HG03571 (cell line): Measurements from ENCODE around the gene RAD51B.

ENCODE experiments used
- ATAC-seq: cut with Tn5 transposase; IDR thresholded peaks from one replicate; pipeline ENCODE4 v1.9.1; 2021; ENCODE audit not compliant: unreplicated experiment

The RAD51B gene

DNA sequence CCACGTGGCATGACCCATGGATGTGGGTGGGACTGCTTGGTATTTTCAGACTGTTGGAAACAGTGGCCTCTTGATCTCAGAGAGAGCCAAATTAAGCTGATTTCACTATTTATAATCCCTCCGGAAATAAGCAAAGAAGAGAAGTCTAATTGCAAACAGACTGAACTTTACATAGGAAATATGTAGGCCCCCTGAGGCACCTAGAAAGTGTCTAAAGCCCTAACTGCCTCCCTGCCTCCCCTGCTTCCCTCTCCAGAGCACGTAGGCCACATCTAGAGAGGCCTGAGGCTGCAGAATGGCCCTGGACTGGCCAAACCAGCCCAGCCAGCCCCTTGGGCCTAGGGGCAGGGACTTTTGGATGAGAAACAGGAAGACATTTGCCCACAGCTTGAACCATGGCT, 849.5 kb downstream of the RAD51B start:
- ATAC-seq = no peak

DNA sequence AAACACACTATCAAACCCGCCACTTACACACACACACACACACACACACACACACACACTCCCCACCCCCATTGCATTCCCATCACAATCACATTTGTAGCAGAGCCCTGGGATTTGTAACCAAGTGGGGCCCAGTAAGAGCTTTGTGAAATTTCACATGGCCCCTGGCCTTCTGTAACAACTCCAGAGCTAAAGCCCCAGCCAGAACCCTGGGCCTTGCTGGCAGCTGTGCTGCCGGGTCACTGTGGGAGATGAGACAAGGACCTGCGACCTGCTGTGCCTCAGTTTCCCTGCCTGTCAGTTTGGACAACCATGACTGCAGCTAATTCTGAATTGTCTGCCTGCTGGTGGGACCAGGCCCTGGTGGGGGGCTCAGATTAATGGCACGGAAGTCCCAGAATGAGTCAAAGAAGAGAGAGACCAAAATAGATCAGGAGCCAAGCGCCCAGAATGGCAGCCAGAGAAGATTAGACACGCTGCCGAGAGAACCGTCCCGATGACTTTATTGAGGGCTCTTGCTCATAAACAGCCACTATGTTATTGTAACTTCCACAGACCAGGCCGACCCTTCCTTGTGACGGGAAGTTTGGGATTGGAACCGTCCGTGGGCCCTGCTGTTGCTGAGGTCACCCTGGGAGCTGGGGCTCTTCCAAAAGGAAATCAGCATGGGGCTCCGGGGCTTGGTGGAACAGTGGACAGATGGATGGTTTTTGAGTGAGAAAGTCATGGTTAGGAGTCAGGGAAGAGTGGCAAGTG, 850.2 kb downstream of the RAD51B start:
- ATAC-seq = no peak

DNA sequence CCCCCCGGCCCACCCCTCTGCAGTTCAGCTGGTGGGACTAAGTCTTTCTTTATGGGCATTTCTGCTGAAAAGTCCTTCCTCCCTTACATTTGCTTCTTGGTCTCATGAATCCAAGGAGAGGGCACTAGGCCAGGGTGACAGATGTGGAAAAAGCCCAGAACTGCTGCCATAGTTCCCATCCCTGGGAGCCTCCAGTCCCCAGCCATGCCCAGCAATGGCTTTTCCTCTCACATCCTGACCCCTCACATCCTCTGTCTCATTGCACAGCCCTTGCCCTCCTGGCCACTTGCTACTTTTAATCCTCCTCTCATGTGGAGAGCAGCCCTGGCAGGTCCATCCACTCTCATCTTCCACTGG, 850.8 kb downstream of the RAD51B start:
- ATAC-seq = no peak

DNA sequence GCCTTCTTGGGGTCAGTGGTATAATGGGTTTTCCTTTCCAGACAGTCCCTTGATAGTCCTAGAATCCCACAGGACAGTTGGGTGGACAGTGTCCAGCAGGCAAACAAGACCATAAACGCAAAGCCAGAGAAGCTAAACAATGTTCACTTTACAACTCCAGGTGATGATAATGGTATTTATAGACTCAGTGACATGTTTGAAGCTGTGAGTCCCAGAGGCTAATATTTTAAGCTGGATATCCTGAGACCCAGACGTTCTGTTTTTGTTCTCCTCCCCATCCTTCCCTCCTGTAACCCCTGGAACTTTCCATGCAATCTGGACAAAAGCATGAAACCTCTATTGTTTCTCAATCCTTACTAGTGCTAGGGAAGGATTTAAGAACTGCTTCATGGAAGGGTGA, 852.3 kb downstream of the RAD51B start:
- no peak for ATAC-seq

DNA sequence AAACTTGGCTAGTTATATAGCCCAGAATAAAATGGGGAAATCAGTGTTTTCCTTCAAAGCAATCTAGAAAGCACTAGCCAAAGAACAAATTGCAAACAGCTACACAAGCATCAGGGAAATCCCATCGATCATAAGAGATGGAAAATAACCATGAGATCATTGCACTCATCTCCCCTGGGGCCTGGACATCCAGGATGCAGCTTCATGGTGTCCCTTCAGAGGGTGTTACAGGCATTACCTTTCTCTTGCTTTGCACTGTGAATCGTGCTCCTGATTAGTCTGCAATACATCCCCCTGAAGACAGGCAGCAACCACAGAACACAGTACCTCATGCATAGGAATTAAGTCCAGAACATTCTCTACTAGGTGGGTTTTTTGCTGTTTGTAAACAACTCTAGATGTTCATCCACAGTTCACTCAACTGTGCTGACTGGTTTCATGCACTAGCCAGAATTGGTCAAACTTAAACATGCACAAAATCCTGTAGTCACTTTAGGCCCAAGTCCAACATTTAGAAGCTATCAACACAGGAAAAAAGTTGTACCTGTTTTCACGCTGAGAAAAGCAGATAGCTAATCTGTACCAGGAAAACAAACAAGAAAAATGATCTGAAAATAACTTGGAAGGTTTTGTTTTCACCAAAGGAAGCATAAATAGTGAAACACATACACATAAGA, 853.2 kb downstream of the RAD51B start:
- no peak for ATAC-seq

DNA sequence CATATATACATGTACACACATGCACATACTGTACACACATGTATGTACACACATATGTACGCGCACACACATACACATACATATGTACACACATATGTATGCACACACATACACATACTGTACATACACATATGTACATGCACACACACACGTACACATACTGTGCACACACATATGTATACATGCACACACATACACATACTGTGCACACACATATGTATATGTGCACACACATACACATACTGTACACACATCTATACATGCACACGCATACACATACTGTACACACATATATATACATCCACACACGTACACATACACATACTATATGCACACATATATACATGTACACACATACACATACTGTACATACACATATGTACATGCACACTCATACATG, 853.9 kb downstream of the RAD51B start:
- ATAC-seq = no peak

DNA sequence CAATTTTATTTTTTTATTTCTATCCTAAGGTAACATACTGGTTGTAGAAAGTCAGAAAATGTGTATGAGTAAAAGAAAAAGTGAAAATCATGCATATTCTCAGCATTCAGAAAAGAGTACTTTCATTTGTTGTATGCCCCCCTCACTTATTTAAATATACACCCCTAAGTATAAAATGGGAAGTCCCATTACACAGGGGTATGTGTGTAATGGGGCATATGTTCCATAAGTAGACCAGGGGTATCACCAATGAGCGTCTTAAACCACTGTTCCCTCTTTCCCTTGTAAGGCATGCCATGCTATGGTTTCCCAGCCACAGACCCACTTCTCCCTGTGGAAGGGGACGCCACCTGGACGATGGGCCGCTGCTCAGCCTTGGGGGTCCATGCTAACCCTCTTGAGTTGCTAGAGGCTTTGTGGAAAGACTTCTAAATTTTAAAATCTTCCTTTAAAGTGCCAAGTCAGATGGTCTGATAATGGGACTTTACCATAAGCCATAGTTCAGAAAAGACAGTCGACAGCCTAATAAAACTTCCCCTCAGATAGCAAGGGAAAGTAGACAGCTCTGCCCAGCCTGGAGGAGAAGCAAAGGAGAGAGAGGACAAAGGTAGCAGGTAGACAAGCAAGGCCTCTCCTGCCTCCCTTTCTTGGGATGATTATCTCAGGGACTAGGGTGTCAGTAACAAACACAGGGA, 855.1 kb downstream of the RAD51B start:
- ATAC-seq = no peak

DNA sequence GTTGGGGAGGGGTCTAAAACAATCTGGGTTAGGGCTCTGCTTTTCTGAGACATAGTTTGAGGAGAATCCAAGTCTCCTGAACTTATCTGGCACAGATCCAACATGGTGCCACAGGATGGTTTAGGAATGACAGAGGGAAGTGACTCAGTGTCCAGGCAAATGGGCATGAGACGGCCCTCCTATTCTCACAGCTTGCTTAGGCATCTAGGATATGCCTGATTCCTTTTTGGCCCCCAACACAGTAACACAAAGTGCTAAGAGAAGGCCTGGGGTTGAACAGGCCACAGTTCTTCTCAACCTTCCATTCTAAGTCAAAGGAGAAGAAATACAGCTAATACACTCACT, 855.6 kb downstream of the RAD51B start:
- ATAC-seq = no peak

DNA sequence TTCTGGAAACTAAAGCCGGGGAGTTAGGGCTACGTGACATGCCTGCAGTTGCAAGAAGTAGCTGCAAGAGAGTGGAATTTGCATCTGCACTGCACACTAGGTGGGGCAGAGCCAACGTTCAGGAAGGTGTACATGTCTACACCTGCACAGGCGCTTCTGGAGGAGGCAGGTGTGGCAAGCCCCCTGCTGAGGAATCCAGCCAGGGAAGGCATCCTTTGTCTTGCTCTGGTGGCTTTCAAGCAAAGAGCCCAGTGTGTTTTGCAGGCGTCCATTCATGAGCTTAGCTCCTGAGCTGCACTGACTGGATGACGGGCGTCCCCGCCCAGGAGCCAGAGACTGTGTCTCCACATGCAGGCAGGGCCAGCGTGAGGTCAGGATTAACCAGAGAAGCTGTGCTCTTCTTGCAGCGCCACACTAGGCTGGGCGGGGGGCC, 856.9 kb downstream of the RAD51B start:
- ATAC-seq = no peak

DNA sequence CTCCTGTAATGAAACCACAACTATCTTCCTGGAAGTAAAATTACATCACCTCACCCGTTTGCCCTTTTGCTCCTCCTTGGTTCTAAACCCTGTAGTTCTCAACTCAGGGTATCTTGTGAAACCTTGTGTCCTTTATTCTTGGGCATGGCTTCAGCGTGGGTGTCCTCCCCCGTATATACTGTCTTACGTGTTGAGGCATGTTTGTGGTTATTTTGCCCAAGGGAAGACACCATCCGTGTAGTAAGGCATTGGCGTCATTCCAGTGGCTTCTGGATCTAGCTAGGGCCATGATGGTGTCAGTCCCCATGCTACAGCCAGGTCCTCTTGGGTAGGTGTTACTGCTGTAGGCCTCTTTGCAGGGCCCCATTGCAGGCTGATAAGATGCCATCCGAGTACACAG, 857.9 kb downstream of the RAD51B start:
- no peak for ATAC-seq

DNA sequence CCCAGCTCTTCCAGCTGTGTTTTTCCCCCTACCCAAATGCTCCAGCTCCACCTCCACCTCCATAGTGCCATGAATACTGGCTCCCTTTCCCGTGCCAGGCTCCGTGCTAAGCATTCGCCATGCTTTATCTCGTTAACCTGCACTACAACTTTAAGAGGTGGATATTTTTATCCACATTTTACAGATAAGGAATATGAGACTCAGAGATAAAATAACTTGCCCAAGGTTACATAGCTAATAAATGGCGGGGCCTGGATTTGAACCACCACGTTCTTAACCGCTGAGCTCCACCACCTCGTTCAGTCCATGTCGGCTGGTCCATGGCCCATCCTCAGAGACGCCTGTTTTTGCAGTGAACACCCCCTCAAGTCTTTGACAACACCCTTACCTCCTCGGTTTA, 858.3 kb downstream of the RAD51B start:
- no peak for ATAC-seq

DNA sequence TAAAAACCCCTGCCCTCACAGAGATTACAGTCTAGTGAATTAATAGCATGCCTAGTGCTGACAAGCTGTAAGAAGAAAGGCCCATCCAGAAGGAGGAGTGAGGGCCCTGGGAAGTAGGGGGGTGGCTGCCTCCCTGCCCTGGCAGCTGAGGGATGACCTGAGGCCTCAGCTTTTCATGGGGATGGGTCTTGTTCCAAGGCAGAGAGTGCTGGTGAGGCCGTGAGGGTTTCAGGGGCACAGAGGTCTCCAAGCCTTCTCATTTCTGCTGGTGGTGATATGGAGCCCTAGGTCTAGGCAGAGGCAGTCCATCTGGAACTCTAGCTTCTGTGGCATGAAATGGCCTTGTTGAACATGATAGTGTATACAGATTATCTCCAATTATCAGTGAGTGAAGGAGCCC, 858.9 kb downstream of the RAD51B start:
- no peak for ATAC-seq

DNA sequence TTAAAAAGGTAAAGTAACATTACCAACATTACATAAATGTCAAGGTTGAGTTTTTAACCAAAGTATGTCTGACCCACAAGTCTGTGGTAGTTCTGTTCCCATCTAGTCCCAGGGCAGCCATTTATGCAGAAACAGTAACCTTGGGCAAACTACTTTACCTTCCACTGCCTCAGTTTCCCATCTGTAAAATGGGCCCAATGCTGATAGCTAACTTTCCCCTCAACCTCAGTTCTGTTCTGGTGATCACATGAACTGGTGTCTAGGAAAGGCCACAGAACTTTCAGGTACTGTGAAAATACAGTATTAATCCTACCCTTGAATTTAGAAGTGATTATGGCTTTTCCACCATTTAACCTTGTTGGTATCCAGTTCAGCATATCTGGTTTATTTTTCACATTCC, 859.7 kb downstream of the RAD51B start:
- no peak for ATAC-seq

DNA sequence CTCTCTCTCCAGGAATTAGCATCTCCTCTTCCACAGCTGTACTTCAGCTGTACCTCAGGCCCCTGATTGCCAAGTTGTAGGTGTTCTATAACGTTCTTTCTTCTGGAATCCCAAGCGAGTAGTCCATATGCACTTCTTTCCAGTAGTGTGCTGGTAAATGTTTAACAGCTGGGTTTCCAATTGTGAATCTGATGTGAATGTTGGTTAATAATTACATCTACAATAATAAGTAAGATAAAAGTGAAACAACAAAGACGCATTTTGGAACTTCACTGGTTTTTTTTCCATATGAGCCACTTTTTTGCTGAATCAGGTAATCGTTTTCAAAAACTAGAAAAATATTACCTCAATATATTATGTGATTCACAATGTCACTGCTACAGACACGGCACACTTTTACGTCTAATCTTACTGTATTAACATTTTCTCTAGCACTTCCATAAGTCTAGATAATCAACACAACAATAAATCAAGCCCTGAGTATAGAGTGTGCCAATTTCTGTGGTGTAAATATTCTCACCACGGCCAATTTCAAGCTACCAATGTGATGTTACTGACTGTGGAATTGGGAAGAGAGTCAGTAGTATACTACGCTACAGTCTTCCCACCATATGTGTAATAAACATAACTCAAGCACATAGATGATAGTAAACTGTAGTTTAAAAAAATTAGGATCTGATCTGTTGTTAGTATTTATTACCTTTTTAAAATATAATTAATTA, 860.3 kb downstream of the RAD51B start:
- ATAC-seq = no peak

DNA sequence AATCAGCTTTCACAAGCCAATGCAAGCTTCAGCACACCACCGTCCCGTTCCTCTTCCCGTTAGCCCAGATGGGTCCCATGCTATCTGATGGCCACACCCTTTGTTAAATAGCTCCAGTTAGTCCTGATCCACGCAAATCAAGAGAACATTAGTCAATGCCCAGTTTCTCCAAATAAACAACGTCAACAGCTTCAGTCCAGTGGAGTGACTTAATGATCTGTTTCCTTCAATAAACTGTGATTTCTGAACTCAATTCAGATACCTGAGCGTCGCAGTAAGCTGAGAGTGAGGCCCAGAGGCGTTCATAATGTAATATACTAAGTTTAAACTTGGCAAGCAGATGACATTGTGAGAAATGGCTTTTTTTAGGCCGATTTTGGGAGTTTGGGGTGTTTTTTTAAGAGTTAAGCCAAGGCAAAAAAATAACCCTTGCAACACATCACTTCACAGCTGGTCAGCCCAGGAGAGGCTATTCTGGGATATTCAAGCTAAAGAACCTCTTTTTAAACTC, 861.0 kb downstream of the RAD51B start:
- no peak for ATAC-seq

DNA sequence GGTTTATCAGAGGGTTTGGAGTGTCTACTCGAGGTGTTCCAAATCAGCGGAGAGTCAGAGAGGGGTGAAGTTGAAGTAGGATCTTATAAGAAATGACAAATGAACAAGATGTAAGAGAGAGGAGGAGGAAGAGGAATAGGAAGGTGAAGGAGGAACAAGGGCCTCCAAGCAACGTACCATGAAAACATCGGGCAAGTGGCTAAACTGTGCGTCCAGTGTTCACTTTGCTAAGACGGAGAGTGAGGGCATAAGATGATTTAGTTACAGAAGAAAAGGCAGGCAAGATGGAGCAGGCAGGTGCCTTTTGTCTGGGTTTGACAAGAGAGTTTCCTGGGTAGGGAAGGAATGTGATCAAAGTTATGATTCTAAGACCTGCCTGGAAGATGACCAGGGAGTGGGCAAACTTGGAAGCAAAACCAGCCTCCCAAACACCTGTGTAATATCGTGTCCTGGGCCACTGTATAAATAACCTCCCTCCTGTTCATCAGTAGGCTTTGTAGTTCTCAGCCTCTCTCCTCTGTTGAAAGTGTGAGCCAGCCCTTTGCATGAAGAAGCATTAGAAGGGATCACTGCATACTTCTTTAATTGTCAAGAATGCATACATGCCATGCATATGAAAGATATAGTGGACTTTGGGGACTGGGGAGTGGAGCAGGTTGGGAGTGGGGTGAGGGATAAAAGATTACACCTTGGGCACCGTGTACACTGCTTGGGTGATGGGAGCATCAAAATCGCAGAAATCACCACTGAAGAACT, 861.9 kb downstream of the RAD51B start:
- ATAC-seq = no peak

DNA sequence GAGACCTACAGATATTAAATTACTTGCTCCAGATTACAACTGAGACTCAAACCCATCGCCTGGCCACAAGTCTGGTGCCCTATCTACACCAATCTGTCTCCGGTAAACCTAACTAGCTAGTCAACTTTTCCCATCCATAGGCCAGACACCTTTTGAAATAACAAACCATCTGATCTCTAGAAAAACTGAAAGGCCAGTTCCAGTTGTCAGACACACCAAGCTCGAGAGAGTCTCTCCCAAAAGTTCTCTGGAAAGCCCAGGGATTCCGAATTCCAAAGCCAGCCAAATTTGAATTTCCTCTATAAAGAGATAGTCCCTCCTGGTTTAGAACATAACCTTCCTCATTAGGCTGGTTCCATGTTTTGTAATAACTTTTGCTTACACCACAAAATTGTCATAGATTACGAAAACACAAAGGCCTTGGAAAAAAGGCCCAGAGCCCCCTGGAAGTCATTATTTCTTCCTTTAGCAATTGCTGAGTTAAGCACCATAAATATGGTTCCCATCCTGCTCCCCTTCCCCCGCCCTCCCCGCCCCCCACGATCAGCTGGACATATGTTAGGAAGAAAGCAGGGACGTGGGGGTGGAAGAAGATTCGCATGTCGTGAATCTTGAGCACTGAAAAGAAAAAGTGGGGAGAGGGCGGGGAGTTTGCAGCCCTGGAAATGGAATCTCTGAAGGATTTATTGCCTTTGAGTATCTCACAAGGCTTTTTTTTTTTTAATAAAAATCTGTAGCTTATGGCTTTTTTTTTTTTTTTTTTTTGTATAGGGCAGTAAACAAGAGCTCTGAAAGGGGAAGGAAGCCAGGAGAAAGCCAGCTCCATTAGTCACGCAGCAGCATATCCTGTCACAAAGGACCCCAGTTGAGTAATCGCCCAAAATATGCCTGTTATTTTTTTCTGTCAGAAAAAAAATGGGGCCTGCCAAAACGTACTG, 862.9 kb downstream of the RAD51B start:
- no peak for ATAC-seq

DNA sequence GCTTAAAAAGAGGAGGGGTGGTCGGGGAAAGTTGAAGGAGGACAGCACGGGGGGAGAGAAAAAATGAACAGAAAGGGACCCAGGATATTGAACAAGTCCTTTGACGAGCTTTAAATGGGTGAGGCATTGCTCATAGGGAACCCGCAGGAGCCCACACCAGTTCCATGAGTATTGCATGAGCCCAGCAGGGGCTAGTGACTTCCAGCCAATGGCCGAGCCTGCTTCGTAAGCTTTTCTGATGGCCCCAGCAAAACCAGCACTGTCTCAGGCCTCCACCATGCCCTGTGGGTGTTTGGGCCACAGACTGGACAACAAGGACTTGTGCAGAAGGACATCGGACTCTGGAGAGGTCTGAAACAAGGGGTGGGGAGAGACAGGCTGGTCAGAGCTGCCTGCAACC, 863.7 kb downstream of the RAD51B start:
- ATAC-seq = no peak
